Measurements from ENCODE around the gene EPHA4. TPM values are rescaled to one million over a fixed set of nuclear protein-coding genes. Genes with fewer than 3 reads are reported as not detected.

EPHA4 gene
- total RNA-seq: 10 to 100 TPM; 20.8 to 39.2 TPM
- long read RNA-seq, donor 1, partial matches to known transcripts: 11 of 13 reads
- long read RNA-seq, donor 1, other reads (novel, unspliced or antisense): 0 of 13 reads
- long read RNA-seq, donor 2, partial matches to known transcripts: 2 of 8 reads
- long read RNA-seq, donor 2, other reads (novel, unspliced or antisense): 5 of 8 reads

DNA sequence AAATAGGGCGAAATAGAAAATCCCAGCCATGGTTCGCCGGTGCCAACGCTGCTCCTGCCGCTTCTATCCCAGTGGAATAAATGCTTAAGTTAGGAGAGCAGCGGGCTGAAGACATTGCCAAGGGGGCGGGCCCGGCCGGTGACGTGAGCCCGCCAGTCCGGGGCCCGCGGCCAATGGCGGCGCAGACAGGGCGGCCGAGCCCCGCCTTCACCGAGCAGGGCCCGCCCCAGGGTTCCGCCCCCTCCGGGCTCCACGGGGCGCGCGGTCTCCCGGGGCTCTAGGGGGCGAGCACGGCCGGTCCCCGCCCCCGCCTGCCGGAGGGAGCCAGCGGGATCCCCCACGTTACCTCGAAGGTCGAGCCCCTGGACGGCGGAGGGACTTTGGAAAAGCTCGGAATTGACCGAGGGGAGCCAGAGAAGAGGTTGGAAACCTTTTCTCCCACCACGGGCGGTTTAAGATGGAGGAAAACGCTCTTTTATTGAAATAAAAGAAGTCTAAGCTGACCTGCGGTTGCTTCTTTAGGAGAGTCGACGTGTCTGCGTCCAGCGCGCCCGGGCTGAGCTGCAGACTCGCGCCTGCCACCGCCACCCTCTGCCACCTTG, at the start of gene EPHA4:
TSS of gene EPHA4 (minus strand) at position 86 of the 602 bp plus-strand sequence. CDS start at position 30, 56 bp downstream.
- intact Hi-C loops (cut with DNase I): loop anchor here (2.0 to 10.0 kb wide), 3 partner anchors 392 to 886 kb away; no protein-coding TSS in a partner anchor
- peak; percentile 94 for DNase-seq (ENCODE audit: low spot score)

DNA sequence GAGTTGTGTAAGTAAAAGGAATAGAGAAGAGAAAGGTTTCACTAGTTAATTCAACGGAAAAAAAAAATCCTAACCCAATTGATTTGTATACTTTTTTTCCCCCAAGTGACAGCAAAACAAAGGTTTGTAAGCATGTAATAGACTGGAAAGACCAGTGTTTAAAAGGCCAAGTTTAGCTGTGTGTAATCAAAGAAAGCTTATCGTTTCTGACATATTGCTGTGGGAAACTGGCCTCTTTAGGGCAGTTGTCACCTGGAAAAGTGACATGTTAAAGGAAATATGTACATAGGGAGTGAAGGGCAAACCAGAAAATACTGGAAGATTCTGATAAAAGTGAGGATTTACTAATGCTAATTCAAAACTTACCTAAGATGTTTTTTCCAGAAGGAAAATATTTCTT, 45.9 kb upstream of the EPHA4 start:
- intact Hi-C loops (cut with DNase I): no loop called here
- DNase-seq (ENCODE audit: low spot score): no peak

DNA sequence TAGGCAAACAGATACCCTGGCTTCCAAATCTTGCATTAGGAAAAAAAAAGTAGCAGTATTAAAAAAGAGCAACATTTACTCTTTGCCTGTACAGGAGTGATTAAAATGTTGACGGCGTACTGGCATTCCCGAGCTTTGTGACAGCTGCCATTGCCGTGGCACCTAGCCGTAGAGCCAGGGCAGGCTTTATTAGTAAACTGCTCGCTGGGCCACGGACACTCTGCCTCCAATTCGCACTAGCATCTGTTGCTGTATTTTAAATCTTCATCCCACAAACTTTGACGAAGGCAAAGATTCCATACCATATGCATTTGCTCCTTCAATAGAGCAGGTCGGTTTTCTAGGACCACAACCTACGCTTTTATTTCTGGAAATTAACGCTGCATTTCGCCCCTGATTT, 44.5 kb upstream of the EPHA4 start:
- no peak for DNase-seq (ENCODE audit: low spot score)
- intact Hi-C loops (cut with DNase I): no loop called here

DNA sequence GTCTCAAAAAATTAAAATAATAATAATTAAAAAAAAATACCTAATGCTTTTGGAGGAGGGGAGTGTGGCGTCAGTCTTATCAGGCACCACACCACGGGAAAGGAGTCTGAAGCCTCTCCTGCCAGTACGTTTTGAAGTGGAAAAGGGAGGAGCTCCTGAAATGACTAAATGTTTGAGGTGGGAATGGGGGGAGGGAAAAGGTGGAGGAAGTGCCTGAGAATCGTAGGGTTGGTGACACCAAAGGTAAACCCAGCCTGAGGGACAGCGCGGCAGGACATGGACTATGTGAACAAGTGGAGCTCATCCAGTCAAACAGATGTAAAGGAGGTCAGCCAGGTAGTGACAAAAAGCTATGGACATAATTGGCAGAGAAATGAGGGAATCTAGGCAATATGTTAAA, 42.2 kb upstream of the EPHA4 start:
- no peak for DNase-seq (ENCODE audit: low spot score)
- intact Hi-C loops (cut with DNase I): no loop called here

DNA sequence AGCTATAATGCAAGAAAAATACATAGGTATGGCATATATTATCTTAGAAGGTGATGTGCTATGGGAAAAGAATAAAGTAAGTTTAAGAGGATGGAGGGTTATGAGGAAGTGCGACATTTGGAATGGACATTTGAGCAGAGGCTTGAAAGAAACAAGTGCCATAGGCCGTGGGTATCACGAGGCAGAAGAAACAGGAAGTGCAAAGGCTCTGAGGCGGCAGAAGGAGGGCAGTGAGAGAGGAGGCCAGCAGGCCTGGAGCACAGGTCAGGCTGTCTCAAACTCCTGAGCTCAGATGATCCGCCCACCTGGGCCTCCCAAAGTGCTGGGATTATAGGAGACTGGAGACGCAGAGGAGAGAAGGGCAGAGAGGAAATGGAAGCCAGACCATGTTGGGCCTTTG, 40.7 kb upstream of the EPHA4 start:
- intact Hi-C loops (cut with DNase I): no loop called here
- no peak for DNase-seq (ENCODE audit: low spot score)

DNA sequence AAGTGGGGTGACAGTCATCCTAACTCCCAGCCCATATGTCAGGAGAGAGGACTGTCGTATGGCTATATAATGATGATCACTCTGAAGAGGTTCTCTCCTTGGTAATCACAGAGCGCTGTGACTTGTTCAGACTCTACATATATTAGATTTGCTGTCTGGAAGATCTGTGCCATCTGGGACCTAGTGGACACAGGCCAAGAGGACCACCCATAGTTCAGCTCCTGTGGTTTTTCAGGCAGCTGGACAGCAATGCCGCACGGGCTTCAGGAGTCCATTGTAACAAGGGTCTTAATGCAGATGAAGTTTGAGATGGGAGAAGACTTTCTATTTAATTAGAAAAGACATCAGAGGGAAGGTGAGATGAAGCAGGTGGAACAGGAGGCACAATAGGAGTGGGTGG, 40.1 kb upstream of the EPHA4 start:
- no peak for DNase-seq (ENCODE audit: low spot score)
- intact Hi-C loops (cut with DNase I): no loop called here

DNA sequence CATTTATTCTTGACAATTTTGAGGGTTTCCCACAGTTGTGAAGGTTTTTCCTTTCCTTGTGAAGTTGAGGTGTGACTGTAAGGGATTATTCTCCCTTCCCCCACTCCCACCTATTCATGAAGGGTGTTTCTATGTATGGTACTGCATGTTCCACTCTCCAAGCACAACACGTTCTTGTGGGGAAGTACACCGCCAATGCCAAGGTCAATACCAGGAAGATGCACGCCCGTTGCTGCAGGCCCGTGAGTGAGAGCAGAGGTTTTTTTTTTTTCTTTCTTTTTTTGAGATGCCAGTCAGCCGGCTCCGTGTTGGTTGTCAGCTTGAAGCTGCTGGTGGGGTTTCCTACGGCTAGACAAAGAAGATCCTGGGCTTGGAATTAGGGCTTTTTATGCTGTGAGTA, 38.6 kb upstream of the EPHA4 start:
- intact Hi-C loops (cut with DNase I): no loop called here

DNA sequence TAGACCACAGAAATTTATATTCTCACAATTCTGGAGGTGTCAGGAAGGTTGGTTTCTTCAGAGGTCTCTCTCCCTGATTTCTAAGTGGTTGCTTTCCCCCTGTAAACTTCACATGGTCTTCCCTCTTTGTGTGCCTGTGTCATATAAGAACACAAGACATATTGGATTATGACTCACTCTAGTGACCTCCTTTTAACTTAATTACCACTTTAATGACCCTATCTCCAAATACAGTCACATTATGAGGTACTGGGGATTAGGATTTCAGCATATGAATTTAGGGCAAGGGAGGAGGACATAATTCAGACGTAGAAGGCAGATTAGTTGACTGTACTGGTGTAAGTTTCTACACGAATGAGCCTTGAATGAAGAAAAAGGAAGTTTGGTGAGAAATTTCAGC, 38.2 kb upstream of the EPHA4 start:
- no peak for DNase-seq (ENCODE audit: low spot score)

More for the DNA sequence above, 38.6 kb upstream of the EPHA4 start:
- DNase-seq (ENCODE audit: low spot score): no peak

DNA sequence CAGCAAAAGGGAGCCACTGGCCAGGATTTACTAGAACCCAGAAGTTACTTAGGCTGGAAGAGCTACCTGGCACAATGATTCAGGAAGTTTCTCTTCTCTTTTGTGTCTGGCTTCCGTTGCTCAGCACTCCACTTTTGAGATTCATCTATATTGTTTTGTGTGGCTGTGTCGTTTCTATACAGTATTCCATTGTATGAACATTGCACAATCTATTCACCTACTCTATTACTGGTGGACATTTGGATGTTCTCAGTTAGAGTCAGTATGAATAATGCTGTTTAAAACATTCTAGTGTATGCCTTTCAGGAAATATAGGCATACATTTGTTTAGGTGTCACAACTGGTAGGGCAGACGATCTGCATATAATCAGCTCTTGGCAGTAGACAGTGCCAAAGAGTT, 36.3 kb upstream of the EPHA4 start:
- no peak for DNase-seq (ENCODE audit: low spot score)
- intact Hi-C loops (cut with DNase I): no loop called here

More for the DNA sequence above, 38.2 kb upstream of the EPHA4 start:
- intact Hi-C loops (cut with DNase I): no loop called here

DNA sequence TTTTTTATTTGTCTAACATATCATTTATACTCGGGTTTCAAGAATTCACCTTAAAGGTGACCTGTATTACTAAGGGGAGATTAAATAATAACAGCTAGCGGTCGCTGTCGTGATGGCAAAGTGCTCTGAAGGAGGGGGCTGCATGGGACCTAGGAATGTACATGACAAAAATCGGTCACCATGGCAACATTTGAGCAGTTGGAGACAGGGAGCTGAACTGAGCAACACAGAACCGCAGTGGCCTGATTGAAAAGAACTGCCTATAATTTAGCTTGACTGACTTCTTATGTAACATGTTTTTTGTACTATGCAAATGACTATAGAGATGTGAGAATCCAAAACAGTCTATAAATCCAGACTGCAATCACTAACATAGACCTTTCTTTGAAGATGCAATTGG, 34.3 kb upstream of the EPHA4 start:
- DNase-seq (ENCODE audit: low spot score): no peak
- intact Hi-C loops (cut with DNase I): no loop called here

DNA sequence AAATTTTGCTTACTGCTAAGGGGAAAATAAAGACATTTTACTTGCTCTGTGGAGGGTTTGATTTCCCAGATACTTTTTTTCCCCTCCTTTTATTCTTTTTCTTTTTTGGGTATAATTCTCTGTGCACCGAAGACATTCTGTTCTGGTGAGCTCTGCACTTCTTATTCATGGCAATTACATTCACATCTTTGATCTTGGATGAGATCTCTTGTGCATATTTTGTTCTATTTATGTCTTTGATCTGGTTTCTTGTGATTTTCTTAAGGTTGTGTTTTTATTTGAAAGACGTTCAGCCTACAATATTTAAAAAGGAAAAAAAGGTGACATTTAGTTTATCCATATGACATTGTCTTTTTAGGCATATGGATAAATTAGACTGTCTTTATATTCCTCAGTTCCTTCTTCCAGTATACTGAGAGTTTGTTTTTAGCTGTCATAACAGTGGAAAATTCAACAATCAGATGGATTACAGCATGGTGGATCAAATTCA, 33.7 kb upstream of the EPHA4 start:
- no peak for DNase-seq (ENCODE audit: low spot score)
- intact Hi-C loops (cut with DNase I): no loop called here

DNA sequence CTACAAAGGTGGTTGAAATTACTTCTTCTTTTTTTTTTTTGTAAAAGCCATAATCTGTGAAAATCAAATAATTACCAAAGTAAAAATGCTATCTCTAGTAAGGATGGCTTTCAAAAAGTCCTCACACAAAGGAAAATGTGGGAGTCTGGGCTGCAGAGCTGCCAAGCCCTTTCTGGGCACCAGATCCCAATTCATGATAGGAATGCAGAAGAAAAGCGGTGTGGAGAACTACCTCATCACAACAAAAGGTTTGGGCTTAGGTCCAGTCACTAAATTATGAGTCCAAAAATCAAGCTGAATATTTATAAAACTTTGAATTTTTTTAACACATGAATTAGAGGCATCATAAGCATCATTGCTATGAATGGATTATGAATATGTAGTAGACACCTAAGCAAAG, 30.8 kb upstream of the EPHA4 start:
- intact Hi-C loops (cut with DNase I): no loop called here

DNA sequence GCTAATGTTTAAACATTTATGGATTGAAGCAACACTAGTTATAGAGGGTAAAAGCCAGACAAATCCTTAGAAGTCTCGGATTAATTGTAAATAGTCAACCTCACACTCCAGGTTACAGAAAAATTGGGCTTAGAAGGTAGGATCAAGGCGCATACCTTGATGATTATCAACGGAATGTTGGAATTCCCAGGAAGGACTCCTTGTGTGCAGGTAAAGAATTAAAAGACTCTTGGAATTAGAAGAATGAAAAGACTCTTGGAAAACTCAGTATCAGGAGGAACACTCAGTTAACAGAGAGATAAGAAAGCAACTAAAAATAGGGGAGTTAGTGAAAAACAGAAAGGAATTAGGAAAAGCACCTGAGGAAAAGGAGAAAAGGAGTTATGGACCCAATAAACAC, 29.3 kb upstream of the EPHA4 start:
- DNase-seq (ENCODE audit: low spot score): no peak
- intact Hi-C loops (cut with DNase I): no loop called here

More for the DNA sequence above, 30.8 kb upstream of the EPHA4 start:
- no peak for DNase-seq (ENCODE audit: low spot score)

DNA sequence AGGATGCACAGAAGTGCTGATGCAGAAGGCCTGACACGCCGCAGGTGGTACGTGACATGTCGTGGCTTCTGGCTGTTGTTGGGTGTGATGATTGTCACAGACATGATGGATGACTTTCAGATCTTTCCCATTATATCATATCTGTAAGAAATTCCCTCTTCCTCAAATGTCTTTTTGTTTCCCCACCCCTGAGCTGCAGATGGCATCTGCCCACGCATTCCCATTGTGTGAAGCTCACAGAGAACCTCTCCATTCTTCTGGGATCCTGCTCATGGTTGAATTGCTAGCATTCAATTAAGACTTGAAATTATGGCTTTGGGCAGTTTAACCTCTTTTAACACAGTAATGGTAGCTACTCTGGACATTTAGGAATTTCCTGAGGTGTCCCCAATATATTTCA, 28.3 kb upstream of the EPHA4 start:
- DNase-seq (ENCODE audit: low spot score): no peak
- intact Hi-C loops (cut with DNase I): no loop called here

DNA sequence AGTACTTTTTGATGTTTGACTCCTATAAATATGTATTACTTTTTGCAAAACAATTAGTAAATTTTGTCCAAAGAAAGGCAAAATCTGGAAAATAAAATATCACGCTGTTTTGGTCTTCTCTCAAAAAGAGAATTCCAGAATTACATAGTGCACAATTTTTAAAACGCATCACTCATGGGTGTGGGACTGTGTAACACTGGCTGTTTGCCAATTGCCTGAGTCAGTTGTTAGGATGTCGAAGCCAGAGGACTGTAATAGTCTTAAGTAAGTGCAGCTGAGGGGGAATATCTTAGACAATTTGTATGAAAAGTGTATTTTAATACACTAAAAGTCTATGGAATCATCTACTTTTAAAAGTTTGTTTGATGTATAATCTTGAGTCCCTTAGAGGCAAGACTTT, 24.1 kb upstream of the EPHA4 start:
- DNase-seq (ENCODE audit: low spot score): no peak
- intact Hi-C loops (cut with DNase I): no loop called here

DNA sequence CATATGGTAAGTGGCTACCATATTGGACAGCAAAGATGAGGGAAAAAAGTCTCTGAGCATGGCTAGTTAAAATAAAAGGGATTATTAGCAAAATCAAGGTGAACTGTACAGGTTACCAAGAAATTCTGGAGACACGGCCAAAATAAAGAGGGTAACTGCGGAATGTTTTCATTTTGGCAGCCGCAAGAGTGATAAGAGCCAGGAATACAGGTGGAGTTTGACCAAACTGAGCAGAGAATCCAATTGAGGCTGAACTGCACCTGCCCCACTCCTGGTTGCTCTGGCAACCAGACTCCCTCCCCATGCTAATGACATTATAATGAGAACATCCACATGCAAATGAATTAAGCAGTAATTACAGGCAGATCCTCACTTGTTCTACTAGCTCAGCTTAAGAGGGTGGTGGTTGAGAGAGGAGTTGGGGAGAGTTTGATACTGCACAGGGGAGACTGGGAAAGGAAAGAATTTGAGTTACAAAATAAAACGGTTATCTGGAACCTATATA, 18.8 kb upstream of the EPHA4 start:
- DNase-seq (ENCODE audit: low spot score): no peak
- intact Hi-C loops (cut with DNase I): no loop called here

DNA sequence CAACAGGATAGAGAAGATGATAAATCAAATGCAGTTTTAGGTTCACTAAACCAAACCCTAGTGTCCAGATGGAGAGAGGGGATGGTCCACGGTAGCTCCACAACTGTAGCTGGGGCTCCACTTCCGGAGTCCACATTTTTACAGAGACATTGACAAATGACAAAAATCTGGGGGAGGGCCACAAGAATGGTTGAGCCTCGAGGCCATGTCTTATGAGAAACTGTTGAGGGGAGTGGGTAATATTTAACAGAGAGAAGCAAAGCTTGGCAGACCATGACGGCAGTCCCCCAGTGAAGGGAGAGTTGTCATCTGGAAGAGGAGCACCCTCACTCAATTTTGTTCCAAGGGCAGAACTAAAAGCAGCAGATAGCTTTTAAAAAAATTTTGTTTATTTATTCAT, 17.6 kb upstream of the EPHA4 start:
- DNase-seq (ENCODE audit: low spot score): no peak
- intact Hi-C loops (cut with DNase I): no loop called here

DNA sequence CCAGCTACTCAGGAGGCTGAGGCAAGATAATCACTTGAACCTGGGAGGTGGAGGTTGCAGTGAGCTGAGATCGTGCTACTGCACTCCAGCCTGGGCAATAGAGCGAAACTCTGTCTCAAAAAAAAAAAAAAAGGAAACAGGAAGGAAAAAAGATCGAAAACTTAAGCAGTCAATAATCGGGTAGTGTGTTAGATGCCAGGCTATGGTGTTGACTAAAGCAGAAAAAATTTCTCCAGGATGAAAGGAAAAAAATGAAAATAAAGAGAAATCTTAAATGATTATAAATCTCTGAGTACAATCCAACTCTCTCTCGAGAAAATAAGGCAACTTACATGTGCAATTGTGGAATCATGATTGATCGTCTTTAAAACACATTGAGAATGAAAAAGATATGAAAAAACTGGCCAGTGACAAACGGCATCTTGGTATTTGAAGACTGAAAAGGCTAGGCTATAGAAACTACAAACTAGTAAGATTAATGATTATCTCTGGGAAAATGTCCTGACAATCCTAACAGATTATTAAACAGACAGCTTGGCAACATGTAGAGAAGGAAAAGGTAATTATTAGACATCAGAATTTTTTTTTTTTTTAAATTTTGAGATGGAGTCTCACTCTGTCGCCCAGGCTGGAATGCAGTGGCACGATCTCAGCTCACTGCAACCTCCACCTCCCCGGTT, 16.3 kb upstream of the EPHA4 start:
- no peak for DNase-seq (ENCODE audit: low spot score)
- intact Hi-C loops (cut with DNase I): no loop called here

DNA sequence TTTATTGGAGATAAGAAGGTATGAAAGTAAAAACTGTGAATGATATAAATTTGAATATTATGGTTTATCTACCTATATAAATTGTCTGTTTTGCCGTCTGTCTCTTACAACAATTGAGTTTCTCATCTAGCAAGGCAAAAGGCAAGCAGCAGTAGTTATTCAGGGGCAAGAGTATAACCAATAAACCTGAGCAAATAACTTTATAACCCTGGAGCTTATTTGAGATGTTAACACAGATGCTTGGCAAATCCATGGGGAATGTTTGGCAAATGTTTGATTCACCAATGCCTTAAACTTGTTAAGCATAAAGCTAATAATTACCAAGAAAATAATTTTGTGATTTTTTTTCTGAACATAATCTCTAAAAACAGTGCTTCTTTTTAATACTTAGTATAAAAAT, 9.9 kb upstream of the EPHA4 start:
- DNase-seq (ENCODE audit: low spot score): no peak
- intact Hi-C loops (cut with DNase I): no loop called here

DNA sequence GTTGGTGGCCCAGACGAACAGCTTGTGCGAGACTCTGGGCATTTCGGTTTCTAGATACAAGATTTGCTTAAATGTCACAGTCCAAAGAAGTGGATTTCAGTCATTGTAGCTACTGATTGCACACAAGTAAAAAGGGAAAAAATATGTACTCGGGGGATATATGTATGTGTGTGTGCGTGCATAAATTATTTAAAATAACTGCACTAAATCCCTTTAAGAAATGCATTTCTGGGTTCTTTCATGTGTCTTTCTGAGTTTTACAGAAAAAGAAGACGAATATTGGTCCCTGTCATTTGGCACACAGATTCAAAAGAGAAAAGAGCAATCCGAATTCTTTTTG, 2.1 kb upstream of the EPHA4 start:
- no peak for DNase-seq (ENCODE audit: low spot score)
- intact Hi-C loops (cut with DNase I): loop anchor here (5.0 to 10.0 kb wide), 2 partner anchors 391 to 887 kb away; no protein-coding TSS in a partner anchor

All from posterior vena cava (tissue), 2 donors.